GM12878 (cell line): ENCODE measurements around the gene EP400. TPM values are rescaled to one million over a fixed set of nuclear protein-coding genes. Genes with fewer than 3 reads are reported as not detected.

Source experiments
- ATAC-seq: fragments of 200-7000 bp; cut with Tn5 transposase; 3 replicates; pipeline ENCODE4 v1.9.1; 2020; ENCODE audit warnings: mild to moderate bottlenecking, moderate library complexity
- BruUV-seq: library from RNA; stranded (reverse); fragments of 400-500 nt; replicated peaks from 2 replicates; lab custom pipeline; 2021; lab: Mats Ljungman, UMichigan
- CTCF ChIA-PET: fragments of 300-600 bp; sonication (Branson Sonifier 250); formaldehyde crosslinking; extraction: SDS; loops from one replicate; lab custom pipeline; 2021; ENCODE audit warnings: inconsistent platforms; lab: Yijun Ruan, JAX
- POLR2A ChIA-PET: fragments of 350-600 bp; formaldehyde crosslinking; extraction: SDS; loops from one replicate; lab custom pipeline; 2021; ENCODE audit warnings: inconsistent platforms; lab: Charles Lee
- RAD21 ChIA-PET: fragments of 300-600 bp; sonication (Branson Sonifier 250); formaldehyde crosslinking; loops from one replicate; lab custom pipeline; 2023; ENCODE audit warnings: antibody characterized with exemption; ENCODE audit not compliant: unreplicated experiment; lab: Charles Lee
- SMC1A ChIA-PET: fragments of 300-600 bp; sonication (Branson Sonifier 250); formaldehyde crosslinking; loops from one replicate; lab custom pipeline; 2023; ENCODE audit not compliant: unreplicated experiment, uncharacterized antibody; lab: Charles Lee
- DNase-seq: peaks from one replicate; pipeline ENCODE4 v3.0.0-alpha.2; 2011; ENCODE audit warnings: low read depth, low spot score
- FAIRE-seq: peaks from 3 replicates; lab custom pipeline; 2011; peaks lifted over from hg19 to GRCh38; lab: Jason Lieb, UNC
- H2AFZ ChIP-seq: 2 replicates; pipeline ENCODE4 v1.6.0; 2011; ENCODE audit warnings: low read depth, low read length, control low read depth; ENCODE audit not compliant: control insufficient read depth
- H3K27ac ChIP-seq: 2 replicates; pipeline ENCODE4 v1.5.1; 2011; ENCODE audit warnings: control low read depth; ENCODE audit not compliant: control insufficient read depth, insufficient read depth
- H3K27me3 ChIP-seq, 2 experiments: replicated peaks in 1 of 2; 2 replicates each; pipeline versions ENCODE4 v1.6.0 to v1.6.1; 2011; ENCODE audit warnings: low read length in 1 of 2; ENCODE audit not compliant: control insufficient read depth in 2 of 2, insufficient read depth in 2 of 2
- H3K36me3 ChIP-seq, 2 experiments: 2 replicates each; pipeline ENCODE4 v1.5.1; 2011; ENCODE audit warnings: low read length in 1 of 2; ENCODE audit not compliant: control insufficient read depth in 2 of 2, insufficient read depth in 2 of 2
- H3K4me1 ChIP-seq: 2 replicates; pipeline ENCODE4 v1.6.1; 2011; ENCODE audit warnings: mild to moderate bottlenecking, low read length, moderate library complexity, mixed read lengths; ENCODE audit not compliant: control insufficient read depth, insufficient read depth
- H3K4me2 ChIP-seq: 2 replicates; pipeline ENCODE4 v1.6.0; 2011; ENCODE audit warnings: control low read depth; ENCODE audit not compliant: control insufficient read depth, insufficient read depth
- H3K4me3 ChIP-seq: fragments of 200-600 bp; sonication (generic); 2 replicates; pipeline ENCODE4 v1.5.1; 2016
- H3K79me2 ChIP-seq: 2 replicates; pipeline ENCODE4 v1.6.0; 2011; ENCODE audit warnings: low read length; ENCODE audit not compliant: control insufficient read depth, insufficient read depth
- H3K9ac ChIP-seq: 2 replicates; pipeline ENCODE4 v1.8.0; 2011; ENCODE audit warnings: low read length, control low read depth, mixed read lengths; ENCODE audit not compliant: control insufficient read depth, insufficient read depth
- H3K9me3 ChIP-seq: replicated peaks from 3 replicates; pipeline ENCODE4 v1.5.1; 2011; ENCODE audit warnings: mild to moderate bottlenecking, low read length; ENCODE audit not compliant: control insufficient read depth, insufficient read depth
- H4K20me1 ChIP-seq: 2 replicates; pipeline ENCODE4 v1.6.0; 2011; ENCODE audit not compliant: control insufficient read depth, insufficient read depth
- BCL11A ChIP-seq: IDR thresholded peaks from 2 replicates; pipeline ENCODE4 v1.6.1; 2011; ENCODE audit warnings: low read depth, low read length
- CREM ChIP-seq: IDR thresholded peaks from 2 replicates; pipeline ENCODE4 v1.6.1; 2014; ENCODE audit warnings: antibody characterized with exemption, low read depth
- DPF2 ChIP-seq: fragments of 450-650 bp; IDR thresholded peaks from 2 replicates; pipeline ENCODE4 v1.6.1; 2017; ENCODE audit warnings: mild to moderate bottlenecking
- EZH2 ChIP-seq: IDR thresholded peaks from 2 replicates; pipeline ENCODE4 v1.6.1; 2012; ENCODE audit warnings: low read depth, mild to moderate bottlenecking, control low read depth, inconsistent platforms, low read length, borderline replicate concordance; ENCODE audit not compliant: control insufficient read depth
- HDGF ChIP-seq: fragments of 450-650 bp; IDR thresholded peaks from 2 replicates; pipeline ENCODE4 v1.6.1; 2016; ENCODE audit warnings: antibody characterized with exemption
- NBN ChIP-seq: fragments of 450-650 bp; IDR thresholded peaks from 2 replicates; pipeline ENCODE4 v1.6.1; 2016
- RAD51 ChIP-seq: fragments of 450-650 bp; IDR thresholded peaks from 2 replicates; pipeline ENCODE4 v1.6.1; 2016; ENCODE audit warnings: moderate library complexity, mild to moderate bottlenecking, inconsistent platforms
- YY1 ChIP-seq: IDR thresholded peaks from 2 replicates; pipeline ENCODE4 v1.6.1; 2011; ENCODE audit warnings: low read depth, mild to moderate bottlenecking, low read length
- ZBTB4 ChIP-seq: fragments of 450-650 bp; formaldehyde crosslinking; IDR thresholded peaks from 2 replicates; pipeline ENCODE4 v1.4.0; 2022; ENCODE audit warnings: mild to moderate bottlenecking, moderate library complexity
- ZNF622 ChIP-seq: fragments of 450-650 bp; IDR thresholded peaks from 2 replicates; pipeline ENCODE4 v1.6.1; 2017; ENCODE audit warnings: mild to moderate bottlenecking, inconsistent platforms
- ZNF687 ChIP-seq: fragments of 450-650 bp; IDR thresholded peaks from 2 replicates; pipeline ENCODE4 v1.6.1; 2017; ENCODE audit warnings: mild to moderate bottlenecking, moderate library complexity
- WGBS: methylation state at CpG from one replicate; pipeline ENCODE4 v1.1.6; 2016; ENCODE audit warnings: low lambda C conversion rate; ENCODE audit not compliant: insufficient replicate concordance, insufficient coverage; ENCODE audit errors: missing lambda C conversion rate; 5-methylcytosine and 5-hydroxymethylcytosine counted together
- in situ Hi-C: fragments of 300-500 bp; cut with MboI; formaldehyde crosslinking; loops from 9 replicates; pipeline ENCODE4 v1.14.3; 2018; ENCODE audit warnings: mixed read lengths
- intact Hi-C: fragments of 100-400 bp; cut with micrococcal nuclease; formaldehyde crosslinking; loops from one replicate; pipeline ENCODE4 v1.14.2; 2022; ENCODE audit not compliant: unreplicated experiment
- polyA plus RNA-seq, 11 experiments: library from polyadenylated mRNA; depleted of rRNA in 4 of 11; unstranded in 6 of 11; stranded (reverse) in 5 of 11; fragments of >200 nt; fragmentation: Nextera tagmentation in 4 of 11; fragmentation: Illumina TruSeq in 1 of 11; extraction: Ambion mirVana in 4 of 11; extraction: Trizol in 1 of 11; gene quantifications; 1 replicate in 1 of 11; 2 replicates in 10 of 11; pipeline versions ENCODE4 v1.2.1 to v1.2.3, GENCODE V29; 2011 to 2016; ENCODE audit warnings: inconsistent platforms in 2 of 11, missing spikeins in 2 of 11, low read depth in 1 of 11
- total RNA-seq, 4 experiments: library from RNA; depleted of rRNA in 3 of 4; stranded (reverse); fragments of >200 nt in 3 of 4; fragmentation: Illumina TruSeq in 1 of 4; extraction: Trizol in 1 of 4; gene quantifications; 2 replicates each; pipeline versions ENCODE4 v1.2.1 to v1.2.3, GENCODE V29; 2013 to 2021

EP400 gene
- total and polyA plus RNA-seq, 10 of the 15 experiments (the other 5 are each of a cell fraction or from before 2014, with no cell fraction given): 3.8 to 44.2 (median 8.4) TPM

- TF ChIP-seq CREM (no peak), ZNF622 (no peak), ZBTB4 (no peak)
Observed at GRCh38 chr12:132074216-132074615, 124.5 kb downstream of the EP400 start (continued).

- 94% methylated on average over 15 of the region's 15 CpGs for WGBS
- no peak overlapping the region for H2AFZ ChIP-seq
- no TSS peak for BruUV-seq
- in situ Hi-C loops (no loop called here), intact Hi-C loops (no loop called here)
- ChIA-PET POLR2A (no interaction called here), SMC1A (no interaction called here), CTCF (interaction anchor here (1.3 kb wide), 1 partner anchor 8 kb away, joined by 5 read pairs; no protein-coding TSS in a partner anchor), RAD21 (no interaction called here)
- peaks cover 7 to 13% of the 10 kb centered on the region in 2 experiments; a peak in 3 of 4 replicates for H3K36me3 ChIP-seq
- DNase-seq: no peak
- no peak overlapping the region for H3K27ac ChIP-seq
- H3K79me2 ChIP-seq: no peaks in the 10 kb centered on the region
- H3K27me3 ChIP-seq: no peaks in the 10 kb centered on the region
- FAIRE-seq: no peak
- no peak for ATAC-seq
- H4K20me1 ChIP-seq: no peaks in the 10 kb centered on the region
- H3K4me1 ChIP-seq: peaks cover 21% of the 10 kb centered on the region
- TF ChIP-seq YY1: no peak
- no peak for TF ChIP-seq DPF2
- no peak for TF ChIP-seq EZH2
- TF ChIP-seq ZNF687: no peak
- TF ChIP-seq BCL11A: no peak
- no peak for TF ChIP-seq HDGF
- TF ChIP-seq NBN: no peak
- TF ChIP-seq RAD51: no peak
- no peak overlapping the region for H3K4me2 ChIP-seq
- no peak overlapping the region for H3K9ac ChIP-seq
- no peak overlapping the region for H3K4me3 ChIP-seq
- no peaks in the 10 kb centered on the region for H3K9me3 ChIP-seq
Observed at GRCh38 chr12:132075026-132075713, 125.4 kb downstream of the EP400 start.
